Fibroblast of skin of left biceps (primary cell): ENCODE results near the gene S100A13.

Source experiments
- DNase-seq, 2 experiments: peaks; one replicate each; pipeline ENCODE4 v3.0.0-alpha.2; 2013; ENCODE audit warnings: low read depth in 2 of 2

The S100A13 gene

DNA sequence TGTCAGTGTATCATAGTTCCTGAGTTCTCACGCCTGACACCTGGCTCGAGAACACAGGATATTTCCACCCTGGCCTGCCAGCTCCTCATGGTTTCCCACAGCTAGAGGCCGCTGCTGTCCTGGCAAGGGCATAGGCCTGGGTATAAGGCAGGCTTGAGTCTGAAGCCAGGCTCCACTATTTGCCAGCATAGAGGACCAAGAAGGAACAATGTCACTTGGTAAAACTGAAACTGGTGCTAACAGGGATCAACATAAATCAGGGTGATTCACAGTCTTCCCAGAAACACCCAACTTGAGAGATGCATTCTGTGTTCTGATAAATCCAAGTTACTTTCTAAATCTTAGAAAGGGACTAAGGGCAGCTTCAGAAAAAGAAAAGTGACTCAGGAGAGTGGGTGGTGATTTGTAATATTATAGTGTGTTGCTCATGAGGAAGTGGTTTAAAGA, 54.7 kb downstream of the S100A13 start:
- peak in 1 of 2 experiments; percentile 33 for DNase-seq

GRCh38 chr1:153571706-153572105, 55.6 kb downstream of the S100A13 start:
- no peak for DNase-seq

- DNase-seq: no peak
Observed at GRCh38 chr1:153570874-153571273, 56.4 kb downstream of the S100A13 start.

DNA sequence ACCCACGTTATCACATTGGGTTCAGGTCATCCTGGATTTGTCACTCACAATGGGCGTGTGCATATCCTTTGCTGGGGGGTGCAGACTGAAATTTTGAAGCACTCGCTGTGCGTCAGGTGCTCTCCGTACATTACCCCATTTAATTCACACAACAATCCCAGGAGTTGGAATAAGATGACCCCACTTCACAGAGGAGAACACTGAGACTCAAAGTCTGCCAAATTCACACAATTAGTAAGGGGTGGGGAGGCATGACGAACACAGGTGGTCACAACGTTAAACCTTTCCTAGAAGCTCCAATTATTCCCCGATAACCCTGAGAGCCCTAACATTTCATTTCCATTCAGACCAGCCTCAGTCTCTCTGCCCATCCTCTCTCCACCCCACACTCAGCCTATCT, 57.8 kb downstream of the S100A13 start:
- no peak for DNase-seq
